NCI-H526 (cell line): ENCODE measurements around the gene SYNPR.

Experiments
- DNase-seq, 2 experiments: peaks; one replicate each; lab custom pipeline; 2025; lab: John Stamatoyannopoulos, UW

The SYNPR gene

GRCh38 chr3:63304421-63304820, 26.3 kb downstream of the SYNPR start:
- no peak for DNase-seq

GRCh38 chr3:63308072-63308471, 30.0 kb downstream of the SYNPR start:
- DNase-seq: no peak

GRCh38 chr3:63309768-63310167, 31.7 kb downstream of the SYNPR start:
- no peak for DNase-seq

GRCh38 chr3:63323766-63324165, 45.7 kb downstream of the SYNPR start:
- DNase-seq: no peak

- no peak for DNase-seq
Observed at GRCh38 chr3:63324621-63325020, 46.5 kb downstream of the SYNPR start.

- DNase-seq: no peak
Observed at GRCh38 chr3:63325386-63325785, 47.3 kb downstream of the SYNPR start.

- DNase-seq: peak in 1 of 2 experiments; percentile 19
Observed at GRCh38 chr3:63328365-63328764, 50.3 kb downstream of the SYNPR start.

- DNase-seq: no peak
Observed at GRCh38 chr3:63331520-63331919, 53.4 kb downstream of the SYNPR start.

- DNase-seq: peak in 1 of 2 experiments; percentile 2
Observed at GRCh38 chr3:63333815-63334214, 55.7 kb downstream of the SYNPR start.

- DNase-seq: no peak
Observed at GRCh38 chr3:63338351-63338750, 60.2 kb downstream of the SYNPR start.

- DNase-seq: peak; percentile 37 to 68
Observed at GRCh38 chr3:63343674-63344073, 65.6 kb downstream of the SYNPR start.

- no peak for DNase-seq
Observed at GRCh38 chr3:63344661-63345060, 66.6 kb downstream of the SYNPR start.

- peak in 1 of 2 experiments; percentile 76 for DNase-seq
Observed at GRCh38 chr3:63349583-63350573, 71.8 kb downstream of the SYNPR start.

GRCh38 chr3:63351159-63352007, 73.3 kb downstream of the SYNPR start:
- peak; percentile 22 to 62 for DNase-seq

GRCh38 chr3:63352008-63352279, 73.8 kb downstream of the SYNPR start:
- no peak for DNase-seq

- DNase-seq: no peak
Observed at GRCh38 chr3:63353383-63353782, 75.3 kb downstream of the SYNPR start.

- DNase-seq: no peak
Observed at GRCh38 chr3:63354160-63354559, 76.1 kb downstream of the SYNPR start.

- DNase-seq: no peak
Observed at GRCh38 chr3:63355809-63356208, 77.7 kb downstream of the SYNPR start.

- no peak for DNase-seq
Observed at GRCh38 chr3:63364495-63364894, 86.4 kb downstream of the SYNPR start.

GRCh38 chr3:63364910-63365309, 86.8 kb downstream of the SYNPR start:
- DNase-seq: peak in 1 of 2 experiments; percentile 40

- no peak for DNase-seq
Observed at GRCh38 chr3:63365671-63366070, 87.6 kb downstream of the SYNPR start.

GRCh38 chr3:63370094-63370493, 92.0 kb downstream of the SYNPR start:
- DNase-seq: no peak

- DNase-seq: no peak
Observed at GRCh38 chr3:63383040-63383439, 104.9 kb downstream of the SYNPR start.
